SU-DHL-6 (cell line): ENCODE results near the gene BNC2.

Experiments
- H2AFZ ChIP-seq: fragments of 200-600 bp; sonication (generic); 2 replicates; pipeline ENCODE4 v1.6.1; 2014; ENCODE audit warnings: low read depth, mild to moderate bottlenecking, moderate library complexity, mixed read lengths, antibody characterized with exemption, low read length; ENCODE audit not compliant: severe bottlenecking
- H3F3A ChIP-seq: fragments of 200-600 bp; shearing (Covaris generic); 2 replicates; pipeline ENCODE4 v1.6.0; 2016; ENCODE audit warnings: antibody characterized with exemption, mild to moderate bottlenecking; ENCODE audit not compliant: insufficient read depth
- H3K27ac ChIP-seq: fragments of 200-600 bp; sonication (generic); 2 replicates; pipeline ENCODE4 v1.5.1; 2016; ENCODE audit warnings: low read depth, mild to moderate bottlenecking, low read length, moderate library complexity, mixed read lengths
- H3K27me3 ChIP-seq: fragments of 200-600 bp; sonication (generic), shearing (Covaris generic); 2 replicates; pipeline ENCODE4 v1.6.0; 2014; ENCODE audit warnings: mild to moderate bottlenecking, low read length
- H3K36me3 ChIP-seq: fragments of 200-600 bp; sonication (generic); 2 replicates; pipeline ENCODE4 v1.6.1; 2014; ENCODE audit warnings: mild to moderate bottlenecking, low read length, mixed read lengths
- H3K4me2 ChIP-seq: fragments of 300-600, 200-600 bp; shearing (Covaris generic), sonication (generic); 2 replicates; pipeline ENCODE4 v1.6.0; 2014; ENCODE audit warnings: low read length, low read depth, mild to moderate bottlenecking; ENCODE audit not compliant: poor library complexity, severe bottlenecking
- H3K4me3 ChIP-seq: fragments of 200-600 bp; sonication (generic); 2 replicates; pipeline ENCODE4 v1.5.1; 2014; ENCODE audit warnings: antibody characterized with exemption, low read length, mild to moderate bottlenecking, mixed read lengths; ENCODE audit not compliant: insufficient read depth, poor library complexity, severe bottlenecking
- H3K79me2 ChIP-seq: fragments of 200-600 bp; sonication (generic); 2 replicates; pipeline ENCODE4 v1.6.1; 2014; ENCODE audit warnings: mild to moderate bottlenecking, low read length, moderate library complexity; ENCODE audit not compliant: insufficient read depth
- H3K9ac ChIP-seq: fragments of 200-600 bp; sonication (generic); 2 replicates; pipeline ENCODE4 v1.7.0; 2014; ENCODE audit warnings: mild to moderate bottlenecking, low read length
- H3K9me2 ChIP-seq: fragments of 200-600 bp; sonication (generic); replicated peaks from 2 replicates; pipeline ENCODE4 v1.6.1; 2014; ENCODE audit warnings: low read length; ENCODE audit not compliant: insufficient read depth
- H3K9me3 ChIP-seq: fragments of 200-600 bp; sonication (generic); 2 replicates; pipeline ENCODE4 v1.6.1; 2014; ENCODE audit warnings: low read length, mixed read lengths; ENCODE audit not compliant: insufficient read depth
- H4K20me1 ChIP-seq: fragments of 200-600 bp; sonication (generic); 2 replicates; pipeline ENCODE4 v1.6.1; 2014; ENCODE audit warnings: low read depth, mild to moderate bottlenecking, antibody characterized with exemption, low read length, moderate library complexity, mixed read lengths
- CTCF ChIP-seq: fragments of 200-600 bp; sonication (generic); IDR thresholded peaks from one replicate; pipeline ENCODE4 v1.5.1; 2017; ENCODE audit warnings: antibody characterized with exemption, mild to moderate bottlenecking, low read length, moderate library complexity; ENCODE audit not compliant: insufficient read depth, poor library complexity, severe bottlenecking
- EZH2phosphoT487 ChIP-seq: fragments of 200-600 bp; sonication (generic), shearing (Covaris generic); conservative IDR thresholded peaks from 2 replicates; pipeline ENCODE4 v1.6.1; 2018; ENCODE audit warnings: mild to moderate bottlenecking, antibody characterized with exemption, low read length, moderate library complexity, mixed read lengths

BNC2 gene

DNA sequence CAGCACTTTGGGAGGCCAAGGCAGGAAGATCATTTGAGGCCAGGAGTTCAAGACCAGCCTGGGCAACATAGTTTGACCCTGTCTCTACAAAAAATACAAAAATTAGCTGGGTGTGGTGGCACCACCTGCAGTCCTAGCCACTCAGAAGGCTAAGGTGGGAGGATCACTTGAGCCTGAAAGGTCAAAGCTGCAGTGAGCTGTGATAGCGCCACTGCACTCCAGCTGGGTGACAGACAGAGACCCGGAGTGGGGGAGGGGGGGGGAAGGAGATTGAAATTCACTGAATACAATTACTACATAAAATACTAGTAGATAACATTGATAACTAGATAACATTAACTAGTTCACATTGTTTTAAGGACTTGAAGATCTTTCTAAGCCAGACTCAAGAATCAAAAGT lies 345.6 kb downstream of the BNC2 start:
- H3K9ac ChIP-seq, result no peak overlapping the region
- TF ChIP-seq CTCF (no peak), EZH2phosphoT487 (no peak)
- H2AFZ ChIP-seq, result no peak overlapping the region
- H3K4me2 ChIP-seq, result no peak overlapping the region
- H3K27me3 ChIP-seq, result no peaks in the 10 kb centered on the region
- H3F3A ChIP-seq, result no peaks in the 10 kb centered on the region
- H3K4me3 ChIP-seq, result no peak overlapping the region
- no peaks in the 10 kb centered on the region for H3K79me2 ChIP-seq
- no peaks in the 10 kb centered on the region for H4K20me1 ChIP-seq
- H3K9me2 ChIP-seq, result no peaks in the 10 kb centered on the region
- H3K27ac ChIP-seq, result no peak overlapping the region
- H3K9me3 ChIP-seq, result no peaks in the 10 kb centered on the region
- no peaks in the 10 kb centered on the region for H3K36me3 ChIP-seq

GRCh38 chr9:16524078-16524477 lies 346.4 kb downstream of the BNC2 start:
- H3F3A ChIP-seq, result no peaks in the 10 kb centered on the region
- TF ChIP-seq EZH2phosphoT487 (no peak), CTCF (no peak)
- no peak overlapping the region for H3K4me2 ChIP-seq
- H2AFZ ChIP-seq, result no peak overlapping the region
- H3K27me3 ChIP-seq, result no peaks in the 10 kb centered on the region
- no peaks in the 10 kb centered on the region for H3K9me2 ChIP-seq
- no peaks in the 10 kb centered on the region for H3K79me2 ChIP-seq
- H3K4me3 ChIP-seq, result no peak overlapping the region
- no peaks in the 10 kb centered on the region for H3K9me3 ChIP-seq
- H4K20me1 ChIP-seq, result no peaks in the 10 kb centered on the region
- H3K36me3 ChIP-seq, result no peaks in the 10 kb centered on the region
- no peak overlapping the region for H3K27ac ChIP-seq
- H3K9ac ChIP-seq, result no peak overlapping the region

DNA sequence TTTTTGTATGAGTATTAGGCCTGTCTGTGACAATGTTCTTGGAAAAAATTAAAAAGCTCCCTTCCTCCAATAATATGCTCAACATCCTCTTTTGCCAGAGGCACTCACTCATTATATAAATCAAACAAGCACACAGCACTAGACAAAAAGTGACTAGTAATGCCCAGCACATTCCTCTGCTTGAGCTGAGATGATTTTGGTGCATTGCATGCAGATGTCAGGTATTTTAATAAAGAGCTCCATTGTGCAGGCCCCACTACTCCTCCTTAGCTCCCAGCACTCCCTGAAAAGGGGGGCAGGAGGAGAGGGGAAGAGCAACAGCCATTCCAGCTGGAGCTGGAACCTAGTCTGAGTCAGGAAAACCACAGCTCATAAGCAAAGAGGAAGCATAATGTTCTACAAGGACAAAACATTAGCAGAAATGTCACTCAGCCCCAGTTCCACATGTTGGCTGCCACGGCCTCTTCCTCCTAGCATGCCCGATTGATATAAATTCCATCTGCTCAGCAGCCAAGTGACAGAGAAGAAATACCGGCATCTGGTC lies 348.5 kb downstream of the BNC2 start:
- Histone ChIP-seq H3K27me3 (no peaks in the 10 kb centered on the region), H3K4me2 (no peak overlapping the region), H4K20me1 (no peaks in the 10 kb centered on the region), H3K9me3 (no peaks in the 10 kb centered on the region), H2AFZ (no peak overlapping the region), H3K9ac (no peak overlapping the region), H3K9me2 (no peaks in the 10 kb centered on the region), H3F3A (no peaks in the 10 kb centered on the region), H3K27ac (no peak overlapping the region), H3K36me3 (no peaks in the 10 kb centered on the region), H3K4me3 (no peak overlapping the region), H3K79me2 (no peaks in the 10 kb centered on the region)
- TF ChIP-seq CTCF (no peak), EZH2phosphoT487 (no peak)
